Cardiac fibroblast (primary cell): ENCODE measurements around the gene BAIAP2L2.

ENCODE experiments used
- DNase-seq, 2 donors: peaks; one replicate each; pipeline versions ENCODE4 v3.0.0 to v3.0.0-alpha.2; 2010; ENCODE audit warnings: low read depth in 2 of 2
- H3K4me3 ChIP-seq, 2 donors: replicated peaks in 1 of 2; 1 replicate in 1 of 2; 2 replicates in 1 of 2; pipeline ENCODE4 v1.5.1; 2011; ENCODE audit warnings: low read depth in 2 of 2, low read length in 2 of 2, mild to moderate bottlenecking in 2 of 2, moderate library complexity in 1 of 2
- TF ChIP-seq, protein P1 (sequence below): IDR thresholded peaks from one replicate; pipeline ENCODE4 v1.5.1; 2011; ENCODE audit warnings: low read depth, mild to moderate bottlenecking, low read length, inconsistent platforms

Gene BAIAP2L2

DNA sequence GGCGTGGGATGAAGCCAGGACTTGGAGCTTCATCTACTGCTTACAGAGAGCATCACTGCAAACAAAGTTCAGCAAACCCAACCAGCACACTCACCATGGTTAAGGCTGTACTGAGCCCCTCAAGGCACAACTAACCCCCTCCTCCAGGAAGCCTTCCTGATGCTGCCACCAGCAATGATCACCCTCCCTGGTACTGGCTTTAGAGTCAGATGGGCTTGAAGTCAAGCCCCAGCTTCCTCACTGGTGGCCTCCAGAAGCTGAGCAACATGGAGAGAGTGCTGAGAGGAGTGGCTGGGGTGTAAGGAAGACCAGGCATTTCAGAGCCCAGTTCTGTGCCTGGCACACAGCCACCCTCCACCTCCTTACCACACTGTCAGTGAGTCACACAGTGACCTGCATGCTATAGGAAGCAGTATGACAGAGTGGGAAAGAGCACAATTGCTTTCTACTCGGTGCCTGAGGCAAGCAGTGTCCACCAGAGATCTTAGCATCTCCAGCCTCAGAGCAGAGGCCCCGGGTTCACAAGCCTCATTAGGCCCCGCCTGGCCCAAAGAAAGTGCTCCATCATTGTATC, 24.7 kb upstream of the BAIAP2L2 start:
- TF ChIP-seq, protein P1, sequence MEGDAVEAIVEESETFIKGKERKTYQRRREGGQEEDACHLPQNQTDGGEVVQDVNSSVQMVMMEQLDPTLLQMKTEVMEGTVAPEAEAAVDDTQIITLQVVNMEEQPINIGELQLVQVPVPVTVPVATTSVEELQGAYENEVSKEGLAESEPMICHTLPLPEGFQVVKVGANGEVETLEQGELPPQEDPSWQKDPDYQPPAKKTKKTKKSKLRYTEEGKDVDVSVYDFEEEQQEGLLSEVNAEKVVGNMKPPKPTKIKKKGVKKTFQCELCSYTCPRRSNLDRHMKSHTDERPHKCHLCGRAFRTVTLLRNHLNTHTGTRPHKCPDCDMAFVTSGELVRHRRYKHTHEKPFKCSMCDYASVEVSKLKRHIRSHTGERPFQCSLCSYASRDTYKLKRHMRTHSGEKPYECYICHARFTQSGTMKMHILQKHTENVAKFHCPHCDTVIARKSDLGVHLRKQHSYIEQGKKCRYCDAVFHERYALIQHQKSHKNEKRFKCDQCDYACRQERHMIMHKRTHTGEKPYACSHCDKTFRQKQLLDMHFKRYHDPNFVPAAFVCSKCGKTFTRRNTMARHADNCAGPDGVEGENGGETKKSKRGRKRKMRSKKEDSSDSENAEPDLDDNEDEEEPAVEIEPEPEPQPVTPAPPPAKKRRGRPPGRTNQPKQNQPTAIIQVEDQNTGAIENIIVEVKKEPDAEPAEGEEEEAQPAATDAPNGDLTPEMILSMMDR = no peak
- no peak overlapping the region for H3K4me3 ChIP-seq
- DNase-seq = peak; percentile 82 to 94

DNA sequence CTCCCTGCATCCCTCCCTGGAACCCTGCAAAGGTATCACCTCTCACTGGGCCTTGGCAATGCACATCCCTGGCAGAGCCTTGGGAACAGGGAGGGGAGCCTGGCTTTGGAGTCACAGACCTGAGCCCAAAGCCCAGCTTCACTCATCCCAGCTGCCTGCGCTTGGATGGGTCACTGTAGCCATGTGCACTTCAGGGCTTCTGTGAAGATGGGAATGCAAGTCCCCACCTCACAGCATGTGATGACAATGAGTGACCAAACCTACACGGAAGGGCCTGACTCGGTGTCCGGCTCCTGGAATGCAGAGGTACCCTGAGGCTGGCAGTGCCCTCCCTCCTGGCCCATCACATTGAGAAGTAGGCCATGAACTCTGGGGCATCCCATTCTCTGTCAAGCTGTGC, 22.8 kb upstream of the BAIAP2L2 start:
- no peak overlapping the region for H3K4me3 ChIP-seq
- DNase-seq = no peak
- TF ChIP-seq, protein P1 = no peak

DNA sequence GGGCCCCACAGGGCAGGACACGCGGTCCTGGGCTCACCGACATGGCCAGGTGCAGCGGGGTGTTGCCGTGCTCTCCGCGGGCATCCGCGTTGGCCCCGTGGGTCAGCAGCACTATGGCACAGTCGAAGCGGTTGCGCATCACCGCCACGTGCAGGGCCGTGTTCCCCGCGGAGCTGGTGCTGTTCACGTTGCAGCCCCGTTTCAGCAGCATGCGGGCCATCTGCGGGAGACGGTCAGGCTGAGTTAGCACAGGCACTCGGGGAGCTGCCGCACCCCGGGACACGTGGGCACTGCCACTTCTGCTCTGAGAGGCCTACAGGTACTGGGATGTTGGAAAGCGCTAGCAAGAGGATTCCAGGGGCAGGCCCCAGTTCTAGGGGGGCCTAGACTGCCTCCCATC, 22.3 kb upstream of the BAIAP2L2 start:
- no peak overlapping the region for H3K4me3 ChIP-seq
- no peak for DNase-seq
- TF ChIP-seq, protein P1 = no peak

DNA sequence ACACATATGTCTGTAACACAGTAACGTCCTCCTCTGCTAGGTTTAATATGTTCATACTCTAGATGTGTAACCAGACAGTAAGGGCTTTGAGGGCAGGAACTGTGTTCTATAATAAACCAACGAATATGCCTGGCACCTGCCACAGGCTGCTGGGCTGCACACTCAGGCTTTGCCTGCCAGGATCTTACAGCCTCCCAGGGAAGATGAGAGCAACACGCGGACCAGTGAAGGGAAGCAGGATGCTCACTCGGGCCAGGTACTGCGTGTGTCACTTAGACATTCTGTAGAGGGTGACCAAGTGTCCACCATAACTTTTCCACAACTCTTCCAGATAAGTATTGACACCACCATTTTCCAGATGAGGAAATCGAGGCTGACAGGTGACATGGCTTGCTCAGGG, 21.7 kb upstream of the BAIAP2L2 start:
- TF ChIP-seq, protein P1 = no peak
- H3K4me3 ChIP-seq = no peak overlapping the region
- DNase-seq = no peak

DNA sequence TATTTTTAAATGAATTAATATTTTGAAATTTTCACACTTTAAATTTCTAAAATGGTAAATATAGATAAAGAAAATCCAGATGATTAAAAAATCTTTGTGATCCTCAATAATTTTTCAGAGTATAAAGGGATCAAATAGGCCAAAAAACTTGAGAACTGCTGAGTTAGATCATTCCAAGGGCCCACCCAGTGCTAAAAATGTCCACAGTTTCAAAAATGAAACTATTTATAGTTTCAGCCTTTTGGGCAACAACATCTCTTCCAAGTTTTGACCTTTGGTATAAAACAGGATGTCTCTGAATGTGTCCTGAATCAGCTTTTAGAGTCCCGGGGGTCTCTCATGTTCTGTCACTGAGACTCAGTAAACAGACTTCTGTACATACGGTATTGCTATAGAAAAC, 20.9 kb upstream of the BAIAP2L2 start:
- DNase-seq = peak in 1 of 2 donors; percentile 15
- no peak overlapping the region for H3K4me3 ChIP-seq
- TF ChIP-seq, protein P1 = no peak

DNA sequence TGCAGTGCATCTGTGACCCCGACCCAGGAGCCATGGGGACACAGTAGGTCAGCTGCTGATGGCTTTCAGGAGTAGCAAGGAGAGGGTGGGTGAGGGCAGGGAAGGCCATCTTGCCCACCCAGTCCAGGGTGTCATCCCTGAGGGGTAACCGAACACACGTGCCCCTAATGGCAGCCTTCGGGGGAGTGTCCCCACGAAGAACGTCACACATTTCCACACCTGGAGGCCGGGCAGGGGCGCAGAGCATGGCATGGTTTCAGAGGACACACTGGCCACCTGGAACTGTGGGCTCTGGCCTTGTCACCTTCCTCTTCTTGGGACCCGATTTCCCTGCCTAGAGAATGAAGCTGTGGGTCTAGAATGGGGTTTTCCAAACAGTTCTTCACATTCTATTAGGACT, 19.4 kb upstream of the BAIAP2L2 start:
- H3K4me3 ChIP-seq = no peak overlapping the region
- TF ChIP-seq, protein P1 = no peak
- no peak for DNase-seq

DNA sequence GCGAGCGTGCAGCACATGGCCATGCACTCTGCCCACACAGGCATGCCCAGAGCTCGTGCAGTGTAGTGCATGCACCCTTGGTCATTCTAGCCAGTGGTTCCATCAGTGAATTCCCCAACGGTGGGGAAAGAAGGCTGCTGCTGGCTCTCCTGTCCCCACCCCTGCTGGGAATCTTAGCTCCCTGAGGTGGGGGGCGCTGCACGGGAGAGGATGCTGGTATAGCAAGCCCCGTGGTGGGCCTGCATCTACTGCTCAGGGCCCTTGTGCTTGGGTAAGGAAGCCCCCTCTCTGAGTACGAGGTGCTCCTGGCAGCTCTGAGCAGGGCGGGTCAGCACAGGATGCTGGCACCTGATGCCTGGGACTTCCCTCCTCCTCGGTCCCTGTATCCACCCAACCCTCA, 18.5 kb upstream of the BAIAP2L2 start:
- TF ChIP-seq, protein P1 = no peak
- H3K4me3 ChIP-seq = no peak overlapping the region
- DNase-seq = no peak
